Sigmoid colon (tissue), 3 donors: ENCODE data around the gene MAPKAP1.

Experiments used
- CTCF ChIP-seq, 4 experiments: fragments of 450-650 bp in 3 of 4; fragments of 200-600 bp in 1 of 4; IDR thresholded peaks; one replicate each; pipeline ENCODE4 v1.5.1; 2016 to 2019; ENCODE audit warnings: antibody characterized with exemption in 4 of 4, mild to moderate bottlenecking in 3 of 4, moderate library complexity in 2 of 4
- POLR2A ChIP-seq, 2 donors: fragments of 450-650 bp; IDR thresholded peaks; one replicate each; pipeline ENCODE4 v1.6.1; 2016; ENCODE audit warnings: antibody characterized with exemption in 2 of 2, mild to moderate bottlenecking in 2 of 2, moderate library complexity in 2 of 2

DNA sequence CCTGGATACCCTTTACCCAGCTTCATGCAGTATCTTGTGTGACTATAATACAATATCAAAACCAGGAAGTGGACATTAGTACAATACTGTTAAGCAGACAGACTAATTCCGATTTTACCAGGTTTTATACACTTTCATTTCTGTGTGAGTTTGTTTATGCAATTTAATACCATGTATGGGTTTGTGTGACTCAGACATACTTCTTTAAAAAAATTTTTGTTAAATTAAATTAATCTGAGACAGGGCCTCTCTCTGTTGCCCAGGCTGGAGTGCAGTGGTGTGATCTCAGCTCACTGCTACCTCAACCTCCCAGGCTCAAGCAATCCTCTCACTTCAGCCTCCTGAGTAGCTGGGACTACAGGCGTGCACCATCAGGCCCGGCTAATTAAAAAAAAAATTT is 288.6 kb downstream of the MAPKAP1 start:
- no peak for TF ChIP-seq CTCF (IDR thresholded peaks at IDR 0.05)
- TF ChIP-seq POLR2A (IDR thresholded peaks at IDR 0.05), result no peak
